Upper lobe of right lung (tissue), 1 donor: Measurements from ENCODE around the gene DSC1. TPM values are rescaled to one million over a fixed set of nuclear protein-coding genes. Genes with fewer than 3 reads are reported as not detected.
"Not testable (repeated sequence)": the region's sequence is repeated elsewhere in the genome, so short reads cannot be mapped to it uniquely, and the experiment has no call there.

Experiments used
- ATAC-seq: fragments of 200-7000 bp; cut with Tn5 transposase; one replicate; pipeline ENCODE4 v1.9.1; 2020; ENCODE audit warnings: mild to moderate bottlenecking, moderate library complexity
- DNase-seq: peaks from one replicate; pipeline ENCODE4 v3.0.0-alpha.2; 2020
- H3K27ac ChIP-seq: fragments of 200-600 bp; one replicate; pipeline ENCODE4 v1.8.0; 2022
- H3K27me3 ChIP-seq: fragments of 200-600 bp; one replicate; pipeline ENCODE4 v1.8.0; 2022; ENCODE audit warnings: mild to moderate bottlenecking
- H3K36me3 ChIP-seq: fragments of 200-600 bp; one replicate; pipeline ENCODE4 v1.8.0; 2022
- H3K4me1 ChIP-seq: fragments of 200-600 bp; one replicate; pipeline ENCODE4 v1.8.0; 2022
- H3K4me3 ChIP-seq: fragments of 200-600 bp; one replicate; pipeline ENCODE4 v1.8.0; 2022; ENCODE audit warnings: mild to moderate bottlenecking
- H3K9me3 ChIP-seq: fragments of 200-600 bp; one replicate; pipeline ENCODE4 v1.8.0; 2022
- intact Hi-C: fragments of 100-400 bp; cut with DNase I; formaldehyde crosslinking; loops from one replicate; pipeline ENCODE4 v1.11.0; 2022
- total RNA-seq: library from RNA; stranded (reverse); fragmentation: NEBNext Ultra II Directional; extraction: Animal tissue kit (Norgen Biotek cat#: 25700); gene quantifications from one replicate; pipeline ENCODE4 v1.2.1, GENCODE V29; 2021
- TF ChIP-seq, protein P1 (sequence below): fragments of 200-600 bp; IDR thresholded peaks from one replicate; pipeline ENCODE4 v1.8.0; 2022; ENCODE audit warnings: antibody characterized with exemption
- donor health status: DM: no; HTN: yes; CAD: no; lungs with severe emphysema.

The DSC1 gene
- total RNA-seq, 1 donor from 2014 or later = not detected

DNA sequence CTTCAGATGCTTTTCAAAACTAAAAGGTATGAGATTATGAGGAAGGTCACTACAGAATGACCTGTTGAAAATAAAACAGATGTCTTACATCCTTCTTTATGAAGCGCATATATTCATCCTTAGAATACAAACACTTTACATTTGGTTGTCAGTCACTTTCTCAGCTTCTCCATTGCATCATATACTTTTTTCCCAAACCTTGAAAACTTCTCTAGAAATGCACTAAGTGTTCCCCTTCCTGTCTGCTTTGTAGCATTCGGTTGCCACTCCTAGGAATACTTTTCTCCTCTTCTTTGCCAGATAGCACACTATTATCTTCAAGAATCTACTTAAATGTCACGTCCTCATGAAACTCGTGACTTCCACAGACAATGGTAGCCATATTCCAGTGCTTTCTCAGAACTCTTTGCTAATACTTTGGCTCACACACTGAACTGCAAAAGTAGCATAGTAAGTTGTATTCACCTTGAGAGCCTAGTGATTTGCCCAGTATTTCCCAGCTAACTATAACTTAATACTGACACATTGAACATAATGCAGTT lies 27.6 kb downstream of the DSC1 start:
- Histone ChIP-seq H3K27ac (no peak overlapping the region), H3K4me3 (no peak overlapping the region), H3K27me3 (no peaks in the 10 kb centered on the region), H3K4me1 (no peaks in the 10 kb centered on the region), H3K36me3 (no peaks in the 10 kb centered on the region), H3K9me3 (no peaks in the 10 kb centered on the region)
- no peak for ATAC-seq
- DNase-seq = no peak
- TF ChIP-seq, protein P1, sequence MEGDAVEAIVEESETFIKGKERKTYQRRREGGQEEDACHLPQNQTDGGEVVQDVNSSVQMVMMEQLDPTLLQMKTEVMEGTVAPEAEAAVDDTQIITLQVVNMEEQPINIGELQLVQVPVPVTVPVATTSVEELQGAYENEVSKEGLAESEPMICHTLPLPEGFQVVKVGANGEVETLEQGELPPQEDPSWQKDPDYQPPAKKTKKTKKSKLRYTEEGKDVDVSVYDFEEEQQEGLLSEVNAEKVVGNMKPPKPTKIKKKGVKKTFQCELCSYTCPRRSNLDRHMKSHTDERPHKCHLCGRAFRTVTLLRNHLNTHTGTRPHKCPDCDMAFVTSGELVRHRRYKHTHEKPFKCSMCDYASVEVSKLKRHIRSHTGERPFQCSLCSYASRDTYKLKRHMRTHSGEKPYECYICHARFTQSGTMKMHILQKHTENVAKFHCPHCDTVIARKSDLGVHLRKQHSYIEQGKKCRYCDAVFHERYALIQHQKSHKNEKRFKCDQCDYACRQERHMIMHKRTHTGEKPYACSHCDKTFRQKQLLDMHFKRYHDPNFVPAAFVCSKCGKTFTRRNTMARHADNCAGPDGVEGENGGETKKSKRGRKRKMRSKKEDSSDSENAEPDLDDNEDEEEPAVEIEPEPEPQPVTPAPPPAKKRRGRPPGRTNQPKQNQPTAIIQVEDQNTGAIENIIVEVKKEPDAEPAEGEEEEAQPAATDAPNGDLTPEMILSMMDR = no peak
- intact Hi-C loops = no loop called here

DNA sequence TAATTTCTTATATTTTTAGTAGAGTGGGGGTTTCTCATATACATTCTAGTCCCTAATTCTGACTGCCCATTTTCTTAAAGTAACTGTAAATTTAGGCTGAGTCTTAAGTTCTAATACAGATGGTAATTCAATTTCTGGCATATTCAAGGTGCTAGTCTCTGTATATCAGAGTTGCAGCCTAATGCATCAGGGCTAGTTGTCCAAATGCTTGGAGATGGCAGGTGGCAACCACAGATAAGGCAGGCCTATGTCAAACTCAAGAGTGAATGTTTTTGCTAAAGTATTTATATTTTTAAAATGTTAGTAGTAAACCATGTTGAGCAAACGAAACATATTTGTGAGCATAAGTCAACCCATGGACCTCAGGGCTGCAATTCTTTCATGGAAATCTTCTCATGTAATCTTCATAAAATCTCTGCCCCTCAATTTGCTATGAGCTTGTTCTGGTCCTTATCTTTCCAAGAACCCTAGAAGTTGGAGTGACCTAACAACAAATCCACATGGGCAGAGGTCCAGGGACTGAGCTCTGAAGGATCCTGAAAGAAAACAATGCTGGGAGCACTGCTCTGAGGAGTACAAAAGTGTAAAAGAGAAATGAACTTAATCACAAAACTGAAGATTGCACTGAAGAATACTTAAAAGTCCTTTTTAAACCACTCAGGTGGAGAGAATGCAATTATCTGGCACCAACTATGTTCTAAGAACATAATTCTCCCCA lies 33.1 kb downstream of the DSC1 start:
- no peaks in the 10 kb centered on the region for H3K4me1 ChIP-seq
- no peak overlapping the region for H3K27ac ChIP-seq
- no peak overlapping the region for H3K4me3 ChIP-seq
- TF ChIP-seq, protein P1 = no peak
- no peak for DNase-seq
- ATAC-seq = peak; percentile 23
- no peaks in the 10 kb centered on the region for H3K9me3 ChIP-seq
- no peaks in the 10 kb centered on the region for H3K27me3 ChIP-seq
- intact Hi-C loops = no loop called here
- no peaks in the 10 kb centered on the region for H3K36me3 ChIP-seq

- H3K36me3 ChIP-seq = no peaks in the 10 kb centered on the region
- H3K27me3 ChIP-seq = no peaks in the 10 kb centered on the region
- no peak overlapping the region for H3K27ac ChIP-seq
- TF ChIP-seq, protein P1 = no peak
- no peaks in the 10 kb centered on the region for H3K9me3 ChIP-seq
- no peak for DNase-seq
- no peaks in the 10 kb centered on the region for H3K4me1 ChIP-seq
- intact Hi-C loops = no loop called here
- no peak overlapping the region for H3K4me3 ChIP-seq
- no peak for ATAC-seq
Measured at GRCh38 chr18:31125878-31126277, 36.8 kb downstream of the DSC1 start.

DNA sequence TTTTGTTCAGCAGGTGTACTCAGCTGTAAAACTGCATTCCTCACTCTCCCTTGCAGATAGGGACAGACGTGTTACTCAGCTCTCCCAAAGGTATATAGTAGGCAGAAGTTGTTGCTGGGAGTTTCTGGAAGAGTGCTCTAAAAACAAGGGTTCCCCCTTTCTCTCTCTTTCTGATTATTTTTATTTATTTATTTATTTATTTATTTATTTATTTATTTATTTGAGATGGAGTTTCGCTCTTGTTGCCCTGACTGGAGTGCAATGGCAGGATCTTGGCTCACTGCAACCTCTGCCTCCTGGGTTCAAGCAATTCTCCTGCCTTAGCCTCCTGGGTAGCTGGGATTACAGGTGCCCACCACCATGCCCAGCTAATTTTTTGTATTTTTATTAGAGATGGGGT lies 39.5 kb downstream of the DSC1 start:
- H3K4me1 ChIP-seq, H3K4me3 ChIP-seq, H3K27me3 ChIP-seq, DNase-seq, ATAC-seq, H3K27ac ChIP-seq, intact Hi-C loops, H3K36me3 ChIP-seq, H3K9me3 ChIP-seq: not testable (repeated sequence)

DNA sequence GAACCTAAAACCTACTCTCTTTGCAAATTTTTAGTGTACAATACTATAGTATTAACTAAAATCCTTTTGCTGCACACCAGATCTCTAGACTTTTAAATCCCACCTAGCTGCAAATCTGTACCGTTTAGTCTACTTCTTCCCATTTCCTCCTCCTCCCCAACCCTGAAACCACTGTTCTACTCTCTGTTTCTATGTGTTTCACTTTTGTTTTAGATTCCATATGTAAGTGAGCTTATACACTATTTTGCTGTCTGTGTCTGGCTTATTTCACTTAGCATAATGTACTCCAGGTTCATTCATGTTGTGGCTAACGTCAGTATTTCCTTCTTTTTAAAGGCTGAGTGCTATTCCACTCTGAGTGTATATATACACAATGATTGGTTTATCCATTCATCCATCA lies 42.1 kb downstream of the DSC1 start:
- no peak overlapping the region for H3K27ac ChIP-seq
- no peaks in the 10 kb centered on the region for H3K36me3 ChIP-seq
- no peak for ATAC-seq
- H3K27me3 ChIP-seq = no peaks in the 10 kb centered on the region
- no peaks in the 10 kb centered on the region for H3K9me3 ChIP-seq
- TF ChIP-seq, protein P1 = no peak
- H3K4me1 ChIP-seq = no peaks in the 10 kb centered on the region
- H3K4me3 ChIP-seq = no peak overlapping the region
- no peak for DNase-seq
- intact Hi-C loops = no loop called here

GRCh38 chr18:31116853-31117595 lies 45.6 kb downstream of the DSC1 start:
- TF ChIP-seq, protein P1 = no peak
- Histone ChIP-seq H3K27ac (no peak overlapping the region), H3K4me1 (no peaks in the 10 kb centered on the region)

More at GRCh38 chr18:31116853-31117595, 45.6 kb downstream of the DSC1 start:
- no peaks in the 10 kb centered on the region for H3K36me3 ChIP-seq
- H3K4me3 ChIP-seq = no peak overlapping the region
- H3K9me3 ChIP-seq = no peaks in the 10 kb centered on the region
- H3K27me3 ChIP-seq = no peaks in the 10 kb centered on the region
- ATAC-seq = no peak
- intact Hi-C loops = no loop called here
- DNase-seq = no peak
